Endothelial cell of umbilical vein (primary cell): ENCODE measurements around the gene NCKAP5. TPM values are rescaled to one million over a fixed set of nuclear protein-coding genes. Genes with fewer than 3 reads are reported as not detected.

Experiments
- BruUV-seq: library from RNA; stranded (reverse); fragments of 400-500 nt; replicated peaks from 2 replicates; lab custom pipeline; 2021; lab: Mats Ljungman, UMichigan
- CTCF ChIA-PET: fragments of 300-600, 350-600 bp; sonication (Branson Sonifier 250); formaldehyde crosslinking; loops from one replicate; lab custom pipeline; 2021; ENCODE audit warnings: antibody characterized with exemption, inconsistent platforms; lab: Charles Lee
- POLR2A ChIA-PET: fragments of 300-600, 350-600 bp; sonication (Branson Sonifier 250); formaldehyde crosslinking; loops from one replicate; lab custom pipeline; 2021; ENCODE audit warnings: antibody characterized with exemption, inconsistent platforms; lab: Charles Lee
- DNase-seq: peaks from one replicate; pipeline ENCODE4 v3.0.0-alpha.2; 2011; ENCODE audit warnings: low read depth, low spot score
- FAIRE-seq: peaks from 2 replicates; lab custom pipeline; 2011; peaks lifted over from hg19 to GRCh38; lab: Jason Lieb, UNC
- H2AFZ ChIP-seq: 2 replicates; pipeline ENCODE4 v1.6.0; 2012; ENCODE audit warnings: low read depth, low read length, control low read depth, inconsistent platforms
- H3K27ac ChIP-seq: 2 replicates; pipeline ENCODE4 v1.5.1; 2011; ENCODE audit warnings: low read depth, mild to moderate bottlenecking, control low read depth, low read length, moderate library complexity; ENCODE audit not compliant: insufficient read depth
- H3K27me3 ChIP-seq, 2 experiments: 2 replicates each; pipeline versions ENCODE4 v1.6.0 to v1.6.1; 2011; ENCODE audit warnings: low read length in 2 of 2, mixed read lengths in 1 of 2; ENCODE audit not compliant: control insufficient read depth in 2 of 2, insufficient read depth in 2 of 2
- H3K36me3 ChIP-seq, 2 experiments: 2 replicates in 1 of 2; 3 replicates in 1 of 2; pipeline ENCODE4 v1.5.1; 2011; ENCODE audit warnings: low read length in 2 of 2, mild to moderate bottlenecking in 1 of 2, moderate library complexity in 1 of 2; ENCODE audit not compliant: control insufficient read depth in 2 of 2, insufficient read depth in 2 of 2; ENCODE audit errors: extremely low read depth in 1 of 2
- H3K4me1 ChIP-seq: 3 replicates; pipeline ENCODE4 v1.5.1; 2011; ENCODE audit warnings: mild to moderate bottlenecking, low read length; ENCODE audit not compliant: control insufficient read depth, insufficient read depth; ENCODE audit errors: extremely low read depth
- H3K4me2 ChIP-seq: 2 replicates; pipeline ENCODE4 v1.6.1; 2011; ENCODE audit warnings: low read length, control low read depth, mixed read lengths; ENCODE audit not compliant: insufficient read depth
- H3K4me3 ChIP-seq, 3 experiments: fragments of 200-600 bp in 1 of 3; sonication (generic), shearing (Covaris generic) in 1 of 3; replicated peaks in 1 of 3; 2 replicates each; pipeline ENCODE4 v1.5.1; 2011 to 2016; ENCODE audit warnings: control low read depth in 3 of 3, low read length in 3 of 3, mild to moderate bottlenecking in 2 of 3, inconsistent platforms in 1 of 3, low read depth in 1 of 3, moderate library complexity in 1 of 3; ENCODE audit not compliant: insufficient read depth in 1 of 3
- H3K79me2 ChIP-seq: 2 replicates; pipeline ENCODE4 v1.6.0; 2012; ENCODE audit warnings: low read length, inconsistent platforms; ENCODE audit not compliant: control insufficient read depth, insufficient read depth
- H3K9ac ChIP-seq: replicated peaks from 2 replicates; pipeline ENCODE3; 2011; ENCODE audit warnings: low read length, control low read depth; ENCODE audit not compliant: insufficient read depth; ENCODE audit errors: extremely low read depth
- H3K9me1 ChIP-seq: replicated peaks from 3 replicates; pipeline ENCODE4 v1.6.0; 2011; ENCODE audit warnings: mild to moderate bottlenecking, low read length; ENCODE audit not compliant: control insufficient read depth, insufficient read depth; ENCODE audit errors: extremely low read depth
- H3K9me3 ChIP-seq: replicated peaks from 2 replicates; pipeline ENCODE4 v1.5.1; 2012; ENCODE audit warnings: low read length, inconsistent platforms; ENCODE audit not compliant: control insufficient read depth, insufficient read depth
- H4K20me1 ChIP-seq: replicated peaks from 2 replicates; pipeline ENCODE3; 2011; ENCODE audit warnings: mild to moderate bottlenecking, low read length; ENCODE audit not compliant: control insufficient read depth, insufficient read depth; ENCODE audit errors: extremely low read depth
- CTCF ChIP-seq, 2 donors: IDR thresholded peaks; 1 replicate in 1 of 2; 2 replicates in 1 of 2; pipeline ENCODE4 v1.5.1; 2011; ENCODE audit warnings: low read length in 2 of 2, mild to moderate bottlenecking in 2 of 2, moderate library complexity in 2 of 2, control low read depth in 1 of 2, inconsistent platforms in 1 of 2, low read depth in 1 of 2; ENCODE audit not compliant: insufficient read depth in 1 of 2; ENCODE audit errors: extremely low read depth in 1 of 2
- EZH2 ChIP-seq: IDR thresholded peaks from 2 replicates; pipeline ENCODE4 v1.6.1; 2012; ENCODE audit warnings: borderline replicate concordance, low read depth, mild to moderate bottlenecking, moderate library complexity, low read length, inconsistent platforms; ENCODE audit not compliant: severe bottlenecking
- FOS ChIP-seq: IDR thresholded peaks from 2 replicates; pipeline ENCODE4 v1.6.1; 2011; ENCODE audit warnings: mild to moderate bottlenecking, low read length, moderate library complexity, borderline replicate concordance; ENCODE audit not compliant: insufficient read depth
- GATA2 ChIP-seq: IDR thresholded peaks from 2 replicates; pipeline ENCODE4 v1.7.0; 2011; ENCODE audit warnings: low read depth, mild to moderate bottlenecking, moderate library complexity, mixed read lengths, low read length; ENCODE audit not compliant: insufficient read length, insufficient read depth
- JUN ChIP-seq: IDR thresholded peaks from 2 replicates; pipeline ENCODE4 v1.6.1; 2011; ENCODE audit warnings: borderline replicate concordance, low read depth; ENCODE audit not compliant: insufficient read length, insufficient read depth
- MAX ChIP-seq: IDR thresholded peaks from 2 replicates; pipeline ENCODE4 v1.6.1; 2011; ENCODE audit not compliant: insufficient read depth, insufficient read length
- MYC ChIP-seq: IDR thresholded peaks from one replicate; pipeline ENCODE4 v1.6.1; 2011; ENCODE audit warnings: mild to moderate bottlenecking, low read depth, low read length
- POLR2A ChIP-seq: IDR thresholded peaks from 2 replicates; pipeline ENCODE4 v1.6.1; 2012; ENCODE audit warnings: low read depth, mild to moderate bottlenecking, control low read depth, low read length
- POLR2AphosphoS5 ChIP-seq: IDR thresholded peaks from 2 replicates; pipeline ENCODE4 v1.6.1; 2012; ENCODE audit warnings: low read depth, mild to moderate bottlenecking, control low read depth, low read length, moderate library complexity; ENCODE audit not compliant: insufficient read depth
- dilution Hi-C: fragments of 300-500 bp; cut with MboI; formaldehyde crosslinking; loops from one replicate; pipeline ENCODE4 v1.15.0; 2019; ENCODE audit warnings: low sequenced_read_pairs; ENCODE audit not compliant: extremely low pct_ligation_motif_present
- intact Hi-C: fragments of 100-400 bp; cut with micrococcal nuclease; formaldehyde crosslinking; loops from one replicate; pipeline ENCODE4 v1.10.0; 2022
- polyA plus RNA-seq, 4 experiments: library from polyadenylated mRNA; depleted of rRNA in 3 of 4; stranded (reverse) in 3 of 4; unstranded in 1 of 4; fragments of >200 nt; gene quantifications; 2 replicates each; pipeline versions ENCODE4 v1.2.1 to v1.2.3, GENCODE V29; 2011 to 2012; ENCODE audit warnings: missing spikeins in 1 of 4
- total RNA-seq: library from RNA; stranded (reverse); gene quantifications from 2 replicates; pipeline ENCODE4 v1.2.3, GENCODE V29; 2021

NCKAP5 gene
- total and polyA plus RNA-seq, 2 donors (not counting 3 experiments of a cell fraction or from before 2014, with no cell fraction given) = 0.47 to 3.3 TPM

- H2AFZ ChIP-seq = no peak overlapping the region
- no peaks in the 10 kb centered on the region for H4K20me1 ChIP-seq
- no peak overlapping the region for H3K4me3 ChIP-seq
- POLR2A ChIA-PET = no interaction called here
- no peak for DNase-seq
- H3K9me1 ChIP-seq = no peaks in the 10 kb centered on the region
- no peak overlapping the region for H3K4me2 ChIP-seq
- H3K9me3 ChIP-seq = no peaks in the 10 kb centered on the region
- dilution Hi-C loops (no loop called here), intact Hi-C loops (no loop called here)
- no peak for TF ChIP-seq MYC
- TF ChIP-seq JUN = no peak
- no peak for TF ChIP-seq POLR2AphosphoS5
- TF ChIP-seq GATA2 = no peak
- no peak for TF ChIP-seq EZH2
- no peak for TF ChIP-seq FOS
- no peak overlapping the region for H3K27ac ChIP-seq
- CTCF ChIA-PET = interaction anchor here (0.8 to 1.8 kb wide), 3 partner anchors 19 to 238 kb away, joined by 3 to 5 read pairs (median 3); no protein-coding TSS in a partner anchor
- no peaks in the 10 kb centered on the region for H3K36me3 ChIP-seq
- no peak for FAIRE-seq
- no peak overlapping the region for H3K9ac ChIP-seq
- no peaks in the 10 kb centered on the region for H3K27me3 ChIP-seq
- BruUV-seq = no TSS peak
- H3K4me1 ChIP-seq = no peaks in the 10 kb centered on the region
- no peaks in the 10 kb centered on the region for H3K79me2 ChIP-seq
Measured at GRCh38 chr2:133541376-133541775, 26.9 kb downstream of the NCKAP5 start.

- Histone ChIP-seq H3K9ac (no peak overlapping the region), H3K36me3 (no peaks in the 10 kb centered on the region), H3K4me1 (no peaks in the 10 kb centered on the region), H3K4me2 (no peak overlapping the region), H3K4me3 (no peak overlapping the region), H2AFZ (no peak overlapping the region), H3K9me3 (no peaks in the 10 kb centered on the region), H3K27me3 (no peaks in the 10 kb centered on the region), H4K20me1 (no peaks in the 10 kb centered on the region), H3K9me1 (no peaks in the 10 kb centered on the region), H3K79me2 (no peaks in the 10 kb centered on the region), H3K27ac (no peak overlapping the region)
- POLR2A ChIA-PET = no interaction called here
- FAIRE-seq (no peak), DNase-seq (no peak)
- CTCF ChIA-PET = no interaction called here
- no peak for TF ChIP-seq EZH2
- TF ChIP-seq FOS = no peak
- no peak for TF ChIP-seq CTCF (IDR thresholded peaks at IDR 0.05; ENCODE audit: extremely low read depth in 1 of 2, insufficient read depth in 1 of 2, low read depth in 1 of 2, low read length in 2 of 2)
- TF ChIP-seq POLR2AphosphoS5 = no peak
- no peak for TF ChIP-seq MYC
- TF ChIP-seq JUN = no peak
- TF ChIP-seq MAX = no peak
- TF ChIP-seq POLR2A = no peak
- TF ChIP-seq GATA2 = no peak
- no TSS peak for BruUV-seq
- dilution Hi-C loops (no loop called here), intact Hi-C loops (no loop called here)
Measured at GRCh38 chr2:133532919-133533318, 35.3 kb downstream of the NCKAP5 start.
